Mucosa of descending colon (tissue), 3 donors: ENCODE measurements around the gene MVD. TPM values are rescaled to one million over a fixed set of nuclear protein-coding genes. Genes with fewer than 3 reads are reported as not detected.
A peak's percentile ranks its signal among the peaks of the same experiment; 100 is the strongest.

Source experiments
- ATAC-seq: fragments of 200-7000 bp; cut with Tn5 transposase; one replicate; pipeline ENCODE4 v1.9.1; 2020; ENCODE audit warnings: mild to moderate bottlenecking, moderate library complexity
- DNase-seq, 3 donors: peaks; one replicate each; pipeline ENCODE4 v3.0.0-alpha.2; 2020
- H3K36me3 ChIP-seq: fragments of 200-600 bp; one replicate; pipeline ENCODE4 v1.8.0; 2021; ENCODE audit warnings: low read depth, mild to moderate bottlenecking
- H3K4me1 ChIP-seq: fragments of 200-600 bp; one replicate; pipeline ENCODE4 v1.8.0; 2021; ENCODE audit warnings: low read depth, mild to moderate bottlenecking
- H3K4me3 ChIP-seq: fragments of 200-600 bp; one replicate; pipeline ENCODE4 v1.8.0; 2021; ENCODE audit warnings: mild to moderate bottlenecking
- H3K9me3 ChIP-seq: fragments of 200-600 bp; one replicate; pipeline ENCODE4 v1.8.0; 2021; ENCODE audit warnings: mild to moderate bottlenecking
- CTCF ChIP-seq: fragments of 200-600 bp; IDR thresholded peaks from one replicate; pipeline ENCODE4 v1.8.0; 2022; ENCODE audit warnings: antibody characterized with exemption, mild to moderate bottlenecking
- intact Hi-C, 2 donors: fragments of 100-400 bp; cut with DNase I in 1 of 2; cut with micrococcal nuclease in 1 of 2; formaldehyde crosslinking; loops; one replicate each; pipeline versions ENCODE4 v1.11.0 to v1.11.1; 2022; cut with DNase I, micrococcal nuclease
- long read RNA-seq, 2 donors: library from polyadenylated mRNA; unstranded; transcript quantifications; one replicate each; pipeline ENCODE4 v2.0.0, GENCODE V29; 2019 to 2021
- total RNA-seq, 3 donors: library from RNA; stranded (reverse); fragmentation: NEBNext Ultra II Directional in 2 of 3; extraction: Animal tissue kit (Norgen Biotek cat#: 25700) in 2 of 3; gene quantifications; one replicate each; pipeline versions ENCODE4 v1.2.1 to v1.2.4, GENCODE V29; 2021 to 2023
- donor health status: DM: no; HTN: no; CAD: no; lungs with moderate emphysema.
- donor health status: DM: no; HTN: no; CAD: no.
- donor health status: DM: no; HTN: yes; CAD: no.

MVD gene
- 10 to 100 TPM; 42.7 to 89.5 (median 72.5) TPM for total RNA-seq
- long read RNA-seq, donor 1, transcript MVD-201 (10 exons, 1,823 nt), result major isoform, 61 of 97 reads
- long read RNA-seq, donor 1, partial matches to known transcripts, result 8 of 97 reads
- long read RNA-seq, donor 1, other reads (novel, unspliced or antisense), result 25 of 97 reads
- long read RNA-seq, donor 2, transcript MVD-201 (10 exons, 1,823 nt), result major isoform, 85 of 101 reads
- long read RNA-seq, donor 2, partial matches to known transcripts, result 3 of 101 reads
- long read RNA-seq, donor 2, other reads (novel, unspliced or antisense), result 13 of 101 reads

GRCh38 chr16:88662843-88663606 is at the start of gene MVD:
MVD (minus strand) TSS chr16:88663091; CDS start chr16:88663080, 11 bp downstream.
- Histone ChIP-seq H3K9me3 (no peaks in the 10 kb centered on the region), H3K36me3 (no peaks in the 10 kb centered on the region), H3K4me1 (peaks cover 9% of the 10 kb centered on the region), H3K4me3 (peak within 1 kb of the TSS; percentile 83)
- no peak for TF ChIP-seq CTCF
- DNase-seq (peak; percentile 96 to 99 (median 97)), ATAC-seq (peak; percentile 97)
- intact Hi-C loops, result no loop called here

GRCh38 chr16:88712362-88712979 is 49.6 kb upstream of the MVD start:
- H3K4me1 ChIP-seq, result peaks cover 3% of the 10 kb centered on the region
- no peaks in the 10 kb centered on the region for H3K36me3 ChIP-seq
- ATAC-seq, result no peak

GRCh38 chr16:88711750-88712340 is 49.0 kb upstream of the MVD start:
- DNase-seq (no peak), ATAC-seq (no peak)
- intact Hi-C loops, result no loop called here
- no peak for TF ChIP-seq CTCF
- H3K4me3 ChIP-seq, result no peak overlapping the region
- peaks cover 9% of the 10 kb centered on the region for H3K4me1 ChIP-seq
- no peaks in the 10 kb centered on the region for H3K36me3 ChIP-seq
- no peaks in the 10 kb centered on the region for H3K9me3 ChIP-seq

More at GRCh38 chr16:88712362-88712979, 49.6 kb upstream of the MVD start:
- no peak for DNase-seq
- no peak overlapping the region for H3K4me3 ChIP-seq
- no peaks in the 10 kb centered on the region for H3K9me3 ChIP-seq
- intact Hi-C loops, result no loop called here
- TF ChIP-seq CTCF, result no peak

GRCh38 chr16:88710556-88710955 is 47.7 kb upstream of the MVD start:
- Histone ChIP-seq H3K4me1 (peaks cover 14% of the 10 kb centered on the region), H3K9me3 (no peaks in the 10 kb centered on the region), H3K4me3 (no peak overlapping the region), H3K36me3 (no peaks in the 10 kb centered on the region)
- intact Hi-C loops, result no loop called here
- no peak for DNase-seq
- TF ChIP-seq CTCF, result no peak
- no peak for ATAC-seq

GRCh38 chr16:88706965-88707826 is 44.3 kb upstream of the MVD start:
- Histone ChIP-seq H3K4me3 (peak overlapping the region; percentile 93), H3K36me3 (no peaks in the 10 kb centered on the region), H3K4me1 (peaks cover 22% of the 10 kb centered on the region), H3K9me3 (no peaks in the 10 kb centered on the region)
- intact Hi-C loops, result no loop called here
- TF ChIP-seq CTCF, result no peak
- ATAC-seq (no peak), DNase-seq (no peak)
